GM03348 (cell line): Measurements from ENCODE around the gene CTIF.
A peak's percentile ranks its signal among the peaks of the same experiment; 100 is the strongest.

ENCODE experiments used
- DNase-seq: peaks from one replicate; pipeline ENCODE4 v3.0.0; 2012; ENCODE audit warnings: low spot score

The CTIF gene

DNA sequence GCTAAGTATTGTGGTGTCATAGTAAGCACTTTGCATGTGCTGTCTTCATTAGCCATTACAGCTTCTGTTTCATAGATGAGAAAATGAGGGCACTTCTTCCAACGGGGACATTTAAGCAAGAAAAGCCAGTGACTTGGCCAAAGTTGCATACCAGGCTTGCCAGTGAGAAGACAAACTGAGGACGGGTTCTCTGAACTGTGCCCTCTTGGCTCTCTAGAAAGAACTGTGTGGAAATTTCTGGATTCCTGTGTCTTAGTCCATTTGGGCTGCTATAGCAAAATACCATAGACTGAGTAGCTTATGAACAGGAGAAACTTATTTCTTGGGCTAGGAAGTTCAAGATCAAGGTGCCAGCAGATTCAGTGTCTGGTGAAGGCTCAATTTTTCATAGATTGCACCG, 13.3 kb downstream of the CTIF start:
- DNase-seq: no peak

DNA sequence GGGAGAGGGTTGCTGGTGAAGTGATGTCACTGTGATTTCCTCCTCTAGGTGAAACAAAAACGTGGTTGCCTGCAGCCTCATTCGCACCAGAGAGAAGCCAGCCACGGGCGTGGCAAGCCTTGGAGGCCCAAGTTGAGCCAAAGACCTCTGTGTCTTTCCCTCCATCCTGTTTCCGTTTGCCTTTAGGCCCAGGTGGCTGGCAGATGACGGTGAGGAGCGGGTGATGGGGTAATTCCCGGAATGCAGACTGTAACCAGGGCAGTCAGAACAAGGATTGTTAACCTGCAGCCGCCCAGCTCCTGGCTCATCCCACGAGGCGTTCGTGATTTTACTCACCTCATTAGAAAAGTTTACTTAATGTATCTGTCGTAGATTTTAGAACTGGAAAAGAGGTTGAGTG, 14.4 kb downstream of the CTIF start:
- no peak for DNase-seq

DNA sequence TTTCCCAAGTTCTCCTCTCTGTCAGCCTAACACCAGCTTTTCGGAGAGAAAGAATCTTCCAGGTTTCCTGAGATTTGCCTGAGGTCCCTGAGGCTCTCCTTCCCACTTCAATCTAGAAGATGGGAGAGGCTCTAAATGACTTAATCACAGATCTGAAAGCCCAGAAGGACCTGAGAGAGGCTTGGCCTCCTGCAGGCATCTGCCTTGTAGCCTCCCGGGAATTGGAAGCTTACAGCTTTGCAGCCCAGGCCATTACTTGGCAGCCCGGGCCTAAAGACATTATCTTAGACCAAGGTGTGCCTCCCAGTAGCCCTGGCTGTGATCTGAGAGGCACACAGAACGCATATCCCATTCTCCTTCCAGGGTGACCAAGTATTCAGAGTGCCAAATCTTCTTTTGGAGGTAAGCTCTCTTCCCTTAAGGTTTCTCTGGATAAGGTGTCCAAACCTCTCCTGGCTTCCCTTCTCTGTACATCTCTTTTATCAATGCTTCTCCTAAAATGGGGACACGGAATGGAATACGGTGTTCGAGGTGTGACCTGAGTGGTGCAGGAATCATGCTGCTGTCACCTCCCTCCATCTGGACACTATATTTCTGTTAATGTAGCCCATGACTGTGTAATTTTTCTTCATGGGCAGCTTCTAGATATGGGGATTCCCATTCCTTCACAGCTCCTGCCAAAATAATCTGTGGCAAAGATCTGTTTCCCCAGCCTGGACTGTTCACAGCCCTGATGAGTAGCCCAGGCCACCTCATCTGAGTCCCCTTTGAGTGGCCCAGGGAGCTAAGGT, 16.0 kb downstream of the CTIF start:
- no peak for DNase-seq

DNA sequence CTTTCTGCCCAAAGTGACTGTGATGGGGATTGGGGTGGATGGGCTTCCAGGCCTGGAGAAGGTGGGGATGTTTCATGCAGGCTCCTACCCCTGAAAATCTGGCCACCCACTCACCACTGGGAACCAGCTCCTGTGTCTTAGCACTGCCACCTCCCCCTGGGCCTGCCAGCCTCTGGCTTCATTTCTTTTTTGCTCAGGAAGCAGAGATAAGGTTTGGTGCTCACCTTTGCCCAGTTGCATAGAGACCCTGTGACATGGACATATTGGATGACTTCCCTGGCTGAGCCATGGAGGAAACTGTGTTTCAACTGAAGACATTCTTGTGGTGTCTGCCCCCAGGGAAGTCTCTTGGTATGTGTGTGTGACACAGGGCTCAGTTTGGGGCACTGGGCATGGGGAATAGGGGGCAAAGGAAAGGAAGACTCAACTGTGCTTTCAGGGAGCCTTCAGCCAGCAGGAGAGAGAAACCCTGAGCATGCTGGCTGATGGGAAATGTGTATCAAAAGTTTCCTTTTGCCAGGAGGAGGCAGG, 16.7 kb downstream of the CTIF start:
- no peak for DNase-seq

DNA sequence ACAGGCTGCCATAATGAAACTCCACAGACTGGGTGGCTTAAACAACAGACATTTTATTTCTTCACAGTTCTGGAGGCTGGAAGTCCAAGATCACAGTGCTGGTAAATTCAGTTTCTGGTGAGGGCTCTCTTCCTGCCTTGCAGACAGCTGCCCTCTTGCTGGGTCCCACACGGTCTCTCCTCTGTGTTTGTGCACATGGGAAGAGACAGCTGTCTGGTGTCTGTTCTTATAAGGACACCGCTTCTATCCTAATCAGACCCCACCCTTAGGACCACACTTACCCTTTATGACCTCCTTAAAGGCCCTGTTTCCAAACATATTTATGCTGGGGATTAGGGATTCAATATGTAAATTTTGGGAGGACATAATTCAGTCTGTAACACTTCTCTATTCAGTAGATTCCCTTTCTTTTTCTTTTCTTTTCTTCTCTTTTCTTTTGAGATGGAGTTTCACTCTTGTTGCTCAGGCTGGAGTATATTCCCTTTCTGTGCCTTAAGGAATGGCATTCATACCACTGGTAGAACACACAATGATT, 18.9 kb downstream of the CTIF start:
- no peak for DNase-seq

DNA sequence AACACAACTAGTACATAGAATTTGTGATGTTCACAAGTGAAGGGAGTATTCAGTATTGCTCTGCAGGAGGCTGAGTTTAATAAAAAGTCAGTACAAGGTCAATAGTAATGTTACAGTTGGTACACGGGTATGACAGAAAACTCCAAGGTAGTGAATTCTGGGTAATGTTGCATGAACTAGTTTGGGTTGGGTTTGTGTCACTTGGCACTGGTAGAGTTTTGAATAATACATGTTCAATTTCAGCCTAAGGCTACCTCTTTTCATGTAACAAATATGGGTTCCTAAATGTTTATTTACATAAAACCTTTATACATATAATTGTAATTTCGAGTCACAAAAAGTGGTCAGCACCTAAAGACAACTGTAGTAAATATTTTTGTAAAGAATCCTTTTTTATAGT, 19.4 kb downstream of the CTIF start:
- no peak for DNase-seq

DNA sequence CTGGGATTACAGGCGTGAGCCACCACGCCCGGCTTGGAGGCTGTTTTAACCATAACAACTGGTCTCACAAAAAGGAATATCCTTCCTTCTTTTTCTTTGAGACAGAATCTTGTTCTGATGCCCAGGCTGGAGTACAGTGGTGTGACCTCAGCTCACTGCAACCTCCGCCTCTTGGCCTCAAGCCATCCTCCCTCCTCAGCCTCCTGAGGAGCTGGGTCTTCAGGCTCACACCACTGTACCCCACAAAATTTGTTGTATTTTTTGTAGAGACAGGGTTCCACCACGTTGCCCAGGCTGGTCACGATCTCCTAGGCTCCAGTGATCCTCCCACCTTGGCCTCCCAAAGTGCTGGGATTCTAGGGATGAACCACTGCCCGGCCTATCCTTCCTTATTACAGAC, 21.7 kb downstream of the CTIF start:
- DNase-seq: no peak

DNA sequence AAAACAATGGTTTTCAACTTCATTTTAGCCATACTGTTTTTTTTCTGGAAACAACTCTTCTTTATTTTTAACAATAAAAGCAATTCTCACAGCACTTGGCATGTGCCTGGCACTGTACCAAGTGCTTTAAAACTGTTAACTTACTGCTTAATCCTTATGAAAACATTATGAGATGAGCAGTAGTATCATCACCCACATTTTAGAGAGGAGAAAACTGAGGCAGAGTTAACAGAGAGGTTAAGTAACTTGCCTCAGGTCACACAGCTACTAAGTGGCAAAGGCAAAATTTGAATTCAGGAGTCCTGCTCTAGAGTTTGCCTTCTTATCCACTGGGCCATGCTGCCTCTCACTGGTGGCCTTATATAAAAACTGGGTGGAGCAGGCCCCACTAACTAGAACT, 23.2 kb downstream of the CTIF start:
- no peak for DNase-seq

DNA sequence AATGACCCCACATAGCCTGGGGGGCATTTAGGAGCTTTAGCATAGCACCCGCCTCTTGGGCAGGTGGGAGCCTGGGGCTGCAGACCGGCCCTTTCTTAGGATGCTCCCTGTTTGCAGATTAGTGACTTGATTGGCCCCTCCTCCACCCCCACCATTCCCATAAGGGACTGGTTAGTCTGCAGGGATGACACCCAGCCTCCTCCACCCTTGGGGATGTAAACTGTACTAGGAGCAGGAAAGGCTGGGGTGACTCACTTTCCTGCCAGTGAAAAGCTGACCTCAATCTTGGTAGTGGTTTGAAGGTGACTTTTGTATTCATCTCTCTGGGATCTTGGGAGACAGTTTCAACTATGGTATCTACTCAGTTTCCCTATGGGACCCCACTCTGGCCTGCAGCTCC, 24.2 kb downstream of the CTIF start:
- DNase-seq: peak; percentile 88

DNA sequence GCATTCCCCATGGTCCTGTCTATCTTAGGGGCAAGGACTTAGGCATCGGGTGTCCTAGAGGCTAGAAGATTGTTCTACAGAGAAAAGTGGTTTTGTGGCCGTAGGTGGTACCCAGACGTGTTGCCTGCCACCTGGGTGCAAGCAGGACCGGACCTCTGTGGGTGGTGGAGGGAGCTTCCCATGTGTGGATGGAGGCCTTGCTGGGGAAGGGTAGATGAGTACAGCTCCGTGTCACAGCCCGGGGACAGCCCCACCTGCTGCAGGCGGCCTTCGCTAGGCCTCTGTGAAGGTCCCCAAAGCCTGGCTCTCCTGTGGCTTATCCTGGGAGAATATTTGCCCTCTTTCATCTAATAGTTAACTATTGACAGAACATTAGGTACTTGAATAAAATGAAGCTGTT, 25.3 kb downstream of the CTIF start:
- no peak for DNase-seq

DNA sequence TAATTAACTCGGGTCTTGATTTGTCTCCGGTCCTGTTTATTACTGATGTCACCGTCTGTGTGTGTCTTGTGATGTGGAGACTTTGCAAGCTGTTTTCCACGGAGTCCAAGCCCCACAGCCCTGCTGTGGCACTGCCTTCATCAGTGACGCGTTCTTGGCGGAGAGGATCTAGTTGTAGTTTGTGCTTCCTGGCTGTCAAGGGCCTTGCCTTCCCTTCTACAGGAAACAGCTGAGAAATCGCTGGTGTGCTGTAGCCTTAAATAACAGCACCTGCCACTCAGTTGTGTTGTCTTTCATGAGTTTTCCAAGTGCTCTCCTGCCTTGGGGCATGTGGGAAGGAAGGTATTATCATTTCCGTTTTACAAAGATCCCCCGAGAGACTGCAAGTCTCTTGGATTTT, 26.3 kb downstream of the CTIF start:
- DNase-seq: no peak

DNA sequence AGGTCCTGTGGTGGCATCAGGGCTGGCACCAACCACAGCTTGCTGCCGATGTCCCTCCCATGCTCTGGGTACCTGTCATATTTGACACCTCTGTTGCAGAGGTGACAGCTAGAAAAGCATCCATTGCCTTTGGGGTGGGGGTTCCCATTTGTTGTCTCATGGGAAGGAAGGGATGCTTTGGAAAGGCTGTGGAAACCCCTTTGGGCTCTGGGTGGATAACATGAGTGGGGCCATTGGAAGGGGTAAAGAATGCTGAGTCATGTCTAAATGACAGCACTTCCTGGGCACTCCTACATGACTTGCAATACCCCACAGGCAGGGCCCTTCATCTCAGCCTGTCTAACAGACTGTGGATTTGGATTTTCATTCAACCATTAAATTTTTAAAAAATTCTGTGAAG, 27.8 kb downstream of the CTIF start:
- no peak for DNase-seq

DNA sequence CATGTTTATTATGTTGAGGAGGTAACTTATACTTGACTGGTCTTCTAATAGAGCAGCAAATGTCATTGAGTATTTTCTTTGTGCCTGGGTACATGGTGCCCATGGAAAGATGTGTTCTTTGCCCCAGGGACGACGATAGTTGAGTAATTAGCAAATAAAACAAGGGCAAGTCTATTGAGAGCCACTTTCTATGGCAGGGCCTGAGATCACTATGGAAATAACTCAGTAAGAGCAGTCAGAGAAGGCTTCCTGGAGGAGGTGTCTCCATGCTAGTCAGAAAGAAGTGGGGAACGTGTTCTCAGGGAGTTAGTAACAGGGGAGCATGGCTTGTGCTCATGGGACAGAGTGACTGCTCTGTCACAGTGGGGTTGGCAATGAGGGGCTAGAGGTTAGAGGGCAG, 28.6 kb downstream of the CTIF start:
- no peak for DNase-seq

DNA sequence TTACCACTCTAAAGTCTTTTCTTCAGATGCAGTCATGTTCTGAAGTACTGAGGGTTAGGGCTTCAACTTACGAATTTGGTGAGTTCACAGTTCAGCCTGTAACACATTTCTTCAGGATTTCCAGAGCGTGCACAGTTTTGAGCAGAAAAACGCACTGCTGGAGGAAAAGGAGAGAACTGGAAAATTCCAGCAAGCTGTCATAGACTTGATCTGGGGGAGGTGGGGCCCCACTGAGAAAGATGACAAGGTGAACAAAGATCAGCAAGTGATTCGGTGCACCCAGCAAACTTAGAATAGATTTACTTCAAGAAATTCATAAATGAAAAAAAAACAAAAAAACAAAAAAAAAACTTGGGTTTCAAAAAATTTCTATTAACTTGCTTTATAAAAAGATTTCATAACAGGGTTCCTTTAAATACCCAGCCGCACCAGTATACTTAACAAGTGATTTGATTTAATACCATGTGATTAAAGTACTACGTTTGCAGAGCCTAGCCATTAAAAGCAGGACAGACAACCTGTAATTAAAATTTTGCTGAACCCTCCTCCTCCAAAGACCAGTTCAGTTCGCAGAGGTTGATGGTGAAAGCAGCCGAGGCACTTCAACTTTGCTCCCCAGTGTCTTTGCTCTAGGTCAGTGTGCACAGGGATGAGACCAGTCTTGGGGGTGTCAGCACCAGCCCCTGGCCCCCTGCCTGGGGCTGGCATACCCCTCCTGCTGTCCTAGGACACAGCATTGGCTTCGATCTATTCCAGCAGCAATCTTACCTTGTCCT, 30.5 kb downstream of the CTIF start:
- DNase-seq: no peak

DNA sequence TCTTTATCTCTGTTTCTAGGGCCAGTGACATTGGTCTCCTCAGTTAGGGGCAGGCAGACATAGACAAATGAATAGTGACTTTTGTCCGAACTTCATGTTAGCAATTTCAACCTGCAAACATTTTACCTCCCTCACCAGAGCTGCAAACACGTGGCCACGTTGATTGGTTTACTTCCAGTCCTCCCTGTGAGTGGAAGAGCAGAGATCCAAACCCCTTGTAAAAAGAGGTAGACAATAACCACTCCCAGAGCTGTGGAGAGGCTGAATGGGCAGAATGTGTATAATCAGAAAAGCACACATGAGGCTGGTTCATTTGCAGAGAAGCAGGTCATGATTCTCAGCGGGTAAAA, 31.1 kb downstream of the CTIF start:
- no peak for DNase-seq

DNA sequence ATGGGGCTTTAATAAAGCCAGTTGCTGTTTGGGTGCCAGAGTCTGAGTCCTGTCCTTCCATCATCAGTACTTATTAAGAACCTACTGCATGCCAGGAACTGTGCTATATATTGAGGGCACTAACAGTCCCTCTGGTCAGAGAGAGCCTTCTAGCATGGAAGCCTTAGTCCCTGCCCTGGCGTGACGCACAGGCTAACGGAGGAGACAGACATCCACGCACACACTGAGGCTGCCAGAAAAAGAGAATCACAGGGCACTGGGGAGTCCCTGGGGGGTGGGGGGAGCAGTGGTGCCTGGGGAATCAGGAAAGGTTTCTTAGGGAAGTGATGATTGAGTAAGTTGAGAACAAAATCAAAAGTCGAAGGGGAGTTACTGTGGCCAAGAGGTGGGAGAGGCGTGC, 31.5 kb downstream of the CTIF start:
- DNase-seq: no peak

DNA sequence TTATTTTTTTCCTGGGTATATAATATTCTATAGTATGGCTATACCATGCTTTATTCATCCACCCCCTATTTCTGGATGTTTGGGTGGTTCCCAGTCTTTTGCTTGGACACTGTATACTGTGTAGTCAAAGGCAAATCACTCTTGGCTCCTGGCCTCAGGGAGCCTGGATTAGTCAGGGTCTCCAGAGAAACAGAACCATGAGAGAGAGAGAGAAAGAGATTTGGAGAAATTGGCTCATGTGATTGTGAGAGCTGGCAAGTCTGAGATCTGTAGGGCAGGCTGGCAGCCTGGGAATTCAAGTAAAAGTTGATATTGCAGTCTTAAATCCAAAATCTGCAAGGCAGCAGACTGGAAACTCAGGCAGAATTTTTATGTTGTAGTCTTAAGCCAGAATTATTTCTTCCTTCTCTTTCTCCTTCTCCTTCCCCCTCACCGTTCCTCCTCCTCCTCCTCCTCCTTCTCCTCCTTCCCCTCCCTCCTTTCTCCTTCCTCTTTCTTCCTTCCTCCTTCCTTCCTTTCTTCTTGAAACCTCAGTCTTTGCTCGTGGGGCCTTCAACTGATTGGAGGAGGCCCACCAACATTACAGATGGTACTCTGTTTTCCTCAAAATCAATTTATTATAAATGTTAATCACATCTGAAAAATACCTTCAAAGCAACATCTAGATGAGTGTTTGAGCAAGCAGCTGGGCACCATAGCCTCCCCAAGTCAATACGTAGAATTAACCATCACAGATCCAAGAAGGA, 33.0 kb downstream of the CTIF start:
- no peak for DNase-seq

DNA sequence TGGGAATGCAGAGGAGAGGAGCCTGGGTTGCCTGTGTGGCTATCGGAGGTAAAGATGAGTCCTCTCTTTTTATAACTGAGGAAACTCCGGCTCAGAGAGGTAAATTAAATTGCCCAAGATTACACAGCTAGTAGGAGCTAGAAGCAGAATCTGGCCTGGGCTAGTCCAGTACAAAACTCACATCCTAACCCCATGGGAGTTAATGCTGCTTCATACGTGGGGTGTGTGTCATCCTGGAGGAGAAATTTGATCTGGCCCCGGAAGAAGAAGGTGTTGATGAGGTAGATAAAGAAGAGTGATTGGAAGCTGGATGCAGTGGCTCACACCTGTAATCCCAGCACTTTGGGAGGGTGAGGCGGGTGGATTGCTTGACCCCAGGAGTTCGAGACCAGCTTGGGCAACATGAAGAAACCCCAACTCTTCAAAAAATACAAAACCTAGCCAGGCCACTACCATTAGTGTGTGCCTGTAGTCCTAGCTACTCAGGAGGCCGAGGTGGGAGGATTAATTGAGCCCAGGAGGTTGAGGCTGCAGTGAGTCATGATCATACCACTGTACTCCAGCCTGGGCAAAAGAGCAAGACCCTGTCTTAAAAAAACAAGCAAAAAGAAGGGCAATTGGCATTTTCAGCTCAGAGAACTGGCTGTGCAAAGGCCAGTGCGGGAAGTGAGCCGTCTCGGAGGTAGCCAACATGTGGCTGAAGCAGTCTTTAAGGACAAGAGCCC, 33.7 kb downstream of the CTIF start:
- DNase-seq: no peak

DNA sequence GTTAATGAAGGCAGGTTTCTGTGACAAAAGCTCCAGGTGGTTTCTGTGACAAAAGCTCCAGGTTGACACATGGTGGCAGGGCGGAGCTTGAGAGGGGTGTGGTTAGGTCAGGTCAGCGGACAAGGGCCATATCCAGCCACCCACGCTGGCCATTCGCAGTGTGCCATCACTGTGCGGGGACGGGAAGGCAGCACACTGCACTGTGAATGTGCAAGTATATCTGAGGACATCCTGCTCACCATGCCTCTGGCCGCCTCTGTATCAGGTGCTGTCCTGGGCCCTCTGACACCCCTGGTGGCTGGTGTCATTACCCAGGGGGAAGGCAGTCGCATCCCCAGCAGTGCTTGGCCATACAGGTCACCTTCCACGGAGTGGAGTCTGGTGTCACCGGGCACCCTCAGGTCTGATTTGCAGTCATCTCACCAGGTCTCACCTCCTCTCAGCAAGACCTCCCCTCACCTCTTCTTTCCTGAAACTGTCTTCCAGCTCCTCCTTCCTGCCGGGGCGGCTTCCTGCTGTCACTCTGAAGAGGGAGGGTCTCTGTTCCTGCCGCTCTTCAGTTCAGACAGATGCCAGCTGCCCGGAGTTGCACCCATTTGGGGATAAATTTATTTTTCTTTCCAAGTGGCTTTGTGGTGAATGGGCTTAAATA, 34.9 kb downstream of the CTIF start:
- DNase-seq: no peak

DNA sequence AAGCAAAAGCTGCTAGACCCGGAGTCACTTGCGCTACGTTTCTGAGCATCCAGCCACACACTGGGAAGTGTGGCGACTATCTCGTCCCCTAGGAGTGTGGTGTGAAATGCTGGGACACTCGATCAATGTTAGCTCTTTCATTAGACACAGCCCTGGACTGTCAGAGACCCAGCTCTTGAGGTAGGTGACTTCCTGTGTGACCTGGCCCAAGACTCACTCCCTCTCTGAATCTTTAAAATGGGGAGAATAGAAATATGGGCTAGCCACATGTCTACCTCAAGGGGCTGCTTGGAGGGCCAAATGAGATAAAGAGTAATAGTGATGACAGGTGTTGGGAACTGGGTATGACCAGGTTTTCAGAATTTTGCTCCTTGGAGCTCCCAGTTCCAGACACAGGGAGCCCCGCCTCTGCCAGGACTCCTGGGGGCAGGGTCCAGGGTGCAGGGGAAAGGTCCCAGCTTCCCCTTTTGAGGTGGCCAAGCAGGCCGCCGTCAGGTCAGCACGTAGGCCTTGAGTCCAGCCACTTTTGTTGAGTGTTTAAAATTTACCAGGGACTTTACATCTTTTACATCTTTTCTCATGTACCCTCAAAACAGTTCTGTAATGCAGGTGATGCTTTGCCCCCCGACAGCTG, 36.0 kb downstream of the CTIF start:
- no peak for DNase-seq

DNA sequence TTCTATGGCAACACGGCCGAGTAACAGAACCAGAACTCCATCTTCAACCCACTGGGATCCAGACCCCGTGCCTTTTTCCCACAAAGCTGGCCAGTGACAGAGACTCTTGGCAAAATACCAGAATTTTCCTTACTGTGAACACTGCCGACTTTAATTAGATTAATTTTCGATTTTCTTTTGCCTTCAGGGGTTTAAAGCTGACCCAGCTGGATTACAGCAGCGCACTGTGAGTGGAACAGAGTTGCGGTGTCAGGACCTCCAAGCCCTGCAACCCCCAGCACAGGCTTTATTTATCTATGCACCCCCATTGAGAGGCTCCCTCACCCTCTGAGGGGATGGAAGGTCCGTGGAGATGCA, 36.4 kb downstream of the CTIF start:
- DNase-seq: no peak
